ENCODE data around the gene PLA2G2C. TPM values are rescaled to one million over a fixed set of nuclear protein-coding genes. Genes with fewer than 3 reads are reported as not detected.
"Not testable (repeated sequence)": the region's sequence is repeated elsewhere in the genome, so short reads cannot be mapped to it uniquely, and the experiment has no call there.

PLA2G2C gene
- total and polyA plus RNA-seq, 2 of the 8 experiments (the other 6 are each of a cell fraction or from before 2014, with no cell fraction given) = not detected

DNA sequence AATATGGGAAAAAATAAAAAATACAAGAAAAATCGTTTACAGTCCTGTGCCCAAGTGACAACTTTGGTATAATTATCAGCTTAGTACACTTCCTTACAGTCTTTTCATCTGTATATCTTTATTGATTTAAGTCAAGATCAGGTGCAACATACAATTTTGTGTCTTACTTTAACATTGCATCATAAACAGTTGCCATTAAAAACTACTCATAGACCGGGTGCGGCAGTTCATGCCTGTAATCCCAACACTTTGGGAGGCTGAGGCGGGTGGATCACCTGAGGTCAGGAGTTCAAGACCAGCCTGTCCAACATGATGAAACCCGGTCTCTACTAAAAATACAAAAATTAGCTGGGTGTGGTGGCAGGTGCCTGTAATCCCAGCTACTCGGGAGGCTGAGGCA lies 32.7 kb upstream of the PLA2G2C start:
- FAIRE-seq = not testable (repeated sequence)

More for the DNA sequence above, 32.7 kb upstream of the PLA2G2C start:
- H2BK5ac ChIP-seq (ENCODE audit: low read depth, low read length); H3K9me3 ChIP-seq (ENCODE audit: insufficient read depth in 2 of 2, low read depth in 1 of 2, low read length in 1 of 2); H3K18ac ChIP-seq (ENCODE audit: extremely low read depth, low read length); H4K8ac ChIP-seq (ENCODE audit: extremely low read depth, insufficient read depth, low read length); H3K4me3 ChIP-seq (ENCODE audit: extremely low read depth in 1 of 4, insufficient read depth in 2 of 4, low read depth in 3 of 4, low read length in 4 of 4); H3K36me3 ChIP-seq (ENCODE audit: control insufficient read depth in 2 of 4, insufficient read depth in 4 of 4, low read length in 3 of 4); H2BK120ac ChIP-seq (replicated peaks; ENCODE audit: low read depth, low read length); DNase-seq (ENCODE audit: low read depth in 1 of 2, low spot score in 2 of 2); H3K4me2 ChIP-seq (ENCODE audit: insufficient read depth in 1 of 2, low read depth in 2 of 2, low read length in 2 of 2); H2AFZ ChIP-seq (ENCODE audit: low read length); H3K14ac ChIP-seq (ENCODE audit: insufficient read length); H3K79me1 ChIP-seq (ENCODE audit: low read depth, low read length); H2BK15ac ChIP-seq (ENCODE audit: low read length); H3K4me1 ChIP-seq (replicated peaks in 1 of 4; ENCODE audit: control insufficient read depth in 3 of 4, insufficient read depth in 4 of 4, low read length in 3 of 4); H4K91ac ChIP-seq (replicated peaks; ENCODE audit: insufficient read length, low read length); H3K4ac ChIP-seq (replicated peaks; ENCODE audit: insufficient read length, low read depth, low read length); H3K27me3 ChIP-seq (replicated peaks in 1 of 4; ENCODE audit: control insufficient read depth in 3 of 4, extremely low read depth in 1 of 4, insufficient read depth in 3 of 4, low read length in 3 of 4); H3K23me2 ChIP-seq (ENCODE audit: low read depth, low read length); H2BK20ac ChIP-seq (ENCODE audit: low read length); H3K27ac ChIP-seq (ENCODE audit: low read depth, low read length); H3K79me2 ChIP-seq (ENCODE audit: control insufficient read depth in 1 of 2, insufficient read depth in 2 of 2, low read length in 2 of 2); H2BK12ac ChIP-seq (ENCODE audit: low read depth, low read length); H3K9ac ChIP-seq (replicated peaks in 1 of 4; ENCODE audit: extremely low read depth in 1 of 4, low read depth in 3 of 4, low read length in 3 of 4); H3K56ac ChIP-seq (replicated peaks; ENCODE audit: insufficient read length, low read depth, low read length); H4K20me1 ChIP-seq (replicated peaks in 1 of 2; ENCODE audit: control insufficient read depth in 1 of 2, insufficient read depth in 2 of 2, low read length in 2 of 2); POLR2A ChIA-PET (ENCODE audit: partially characterized antibody); H2AK5ac ChIP-seq (ENCODE audit: low read depth, low read length); H3K23ac ChIP-seq (ENCODE audit: insufficient read length); H4K5ac ChIP-seq (ENCODE audit: insufficient read length, low read depth, low read length): not testable (repeated sequence)
- CTCF ChIA-PET (ENCODE audit: partially characterized antibody) = interaction anchor here (0.8 to 4.6 kb wide), 10 partner anchors 9 to 457 kb away, joined by 3 to 32 read pairs (median 6); partner anchors contain the start of gene VWA5B1
- 81% methylated on average over 6 of the region's 6 CpGs; no CpG with 5 or more reads in 1 of the 2 experiments for WGBS, 2 experiments (ENCODE audit: extremely low coverage in 1 of 2, insufficient coverage in 1 of 2, insufficient read length in 1 of 2, insufficient replicate concordance in 2 of 2, low coverage in 1 of 2, low lambda C conversion rate in 2 of 2, missing lambda C conversion rate in 1 of 2)

All from H1 (cell line).